ENCODE measurements around the gene HSPA6.
"Not testable (repeated sequence)": the region's sequence is repeated elsewhere in the genome, so short reads cannot be mapped to it uniquely, and the experiment has no call there.

HSPA6 gene

DNA sequence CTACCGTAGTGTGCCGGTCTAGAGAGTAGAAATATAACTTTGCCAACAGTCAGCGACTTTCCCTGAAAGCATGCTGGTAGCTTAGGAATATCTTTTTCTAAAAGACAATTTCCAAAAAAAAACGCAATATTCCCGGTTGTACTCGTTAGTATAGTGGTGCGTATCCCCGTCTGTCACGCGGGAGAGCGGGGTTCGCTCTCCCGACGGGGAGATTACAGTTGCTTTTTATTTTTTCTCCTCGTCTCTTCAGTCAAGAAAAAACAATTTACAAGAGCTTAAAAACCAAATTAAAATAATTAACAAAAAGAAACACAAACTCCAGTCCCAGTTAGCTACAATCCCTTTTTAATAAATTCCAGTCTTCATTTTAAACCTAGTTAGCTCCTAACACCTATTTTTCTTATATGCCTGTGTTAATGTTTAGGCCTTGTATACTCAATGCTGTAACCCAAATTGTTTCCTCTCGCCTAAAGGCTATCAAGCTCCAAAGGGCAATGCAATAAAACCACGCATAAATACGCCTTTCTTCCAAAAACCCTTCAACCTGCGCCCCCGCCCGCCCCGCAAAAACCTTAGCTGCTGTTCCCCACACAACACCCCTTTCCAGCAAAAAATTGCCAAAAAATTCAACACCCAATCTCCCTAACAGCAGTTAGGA lies 7.8 kb downstream of the HSPA6 start:
- no peak for DNase-seq (ENCODE audit: low read depth in 1 of 2, low spot score in 1 of 2)

DNA sequence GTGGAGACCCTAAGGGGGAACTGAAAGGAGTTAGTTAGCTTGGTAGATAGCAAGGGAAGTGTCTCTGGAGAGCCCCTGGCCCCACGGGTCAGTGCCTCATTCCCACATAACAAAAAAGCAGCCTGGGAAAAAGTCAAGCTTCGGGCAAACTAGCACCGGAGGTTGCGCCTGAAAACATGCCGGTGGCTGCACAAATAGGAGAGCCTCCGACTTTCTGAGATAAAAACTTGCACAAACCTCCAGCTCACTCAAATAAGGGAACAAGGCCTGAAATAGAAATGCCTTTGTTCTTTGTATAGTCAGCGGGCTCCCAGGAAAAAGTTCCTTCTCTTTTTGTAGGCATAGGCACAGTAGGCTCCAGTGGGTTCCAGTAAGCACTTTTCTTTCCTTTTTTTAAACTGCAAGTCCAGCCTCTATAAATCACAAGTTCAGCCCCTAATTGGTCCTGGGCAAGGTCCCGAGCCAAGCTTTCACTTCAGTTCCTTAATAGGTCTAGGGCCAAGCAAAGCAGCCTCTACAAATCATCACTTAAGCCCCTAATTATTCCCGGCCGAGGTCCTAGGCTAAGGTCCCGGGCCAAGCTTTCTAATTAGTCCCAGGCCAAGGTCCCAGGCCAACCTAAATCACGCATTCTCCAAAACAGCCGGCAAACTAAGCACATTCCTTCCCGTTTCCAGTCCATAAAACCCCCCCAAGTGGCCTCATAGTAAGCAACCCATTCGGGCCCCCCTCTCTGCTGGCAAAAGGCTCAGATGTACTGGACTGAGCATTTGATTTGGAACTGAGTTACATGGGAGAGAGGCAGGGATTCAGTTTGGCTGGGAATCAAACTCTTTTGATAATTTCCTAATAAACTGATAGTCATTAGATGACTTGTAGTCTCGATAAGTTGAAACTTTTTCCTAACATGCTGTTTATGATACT lies 8.6 kb downstream of the HSPA6 start:
- not testable (repeated sequence) for DNase-seq (ENCODE audit: low read depth in 1 of 2, low spot score in 1 of 2)

GRCh38 chr1:161537068-161537669 lies 12.8 kb downstream of the HSPA6 start:
- not testable (repeated sequence) for DNase-seq (ENCODE audit: low read depth in 1 of 2, low spot score in 1 of 2)

- DNase-seq (ENCODE audit: low read depth in 1 of 2, low spot score in 1 of 2): not testable (repeated sequence)
These were observed 14.7 kb downstream of the HSPA6 start for GRCh38 chr1:161538925-161539479.

GRCh38 chr1:161539731-161540569 lies 15.6 kb downstream of the HSPA6 start:
- peak; percentile 74 to 80 for DNase-seq (ENCODE audit: low read depth in 1 of 2, low spot score in 1 of 2)

- not testable (repeated sequence) for DNase-seq (ENCODE audit: low read depth in 1 of 2, low spot score in 1 of 2)
These were observed 16.2 kb downstream of the HSPA6 start for GRCh38 chr1:161540570-161540960.

- DNase-seq (ENCODE audit: low read depth in 1 of 2, low spot score in 1 of 2): not testable (repeated sequence)
These were observed 17.8 kb downstream of the HSPA6 start for GRCh38 chr1:161542091-161542559.

- DNase-seq (ENCODE audit: low read depth in 1 of 2, low spot score in 1 of 2): not testable (repeated sequence)
These were observed 18.8 kb downstream of the HSPA6 start for GRCh38 chr1:161543125-161543524.

DNA sequence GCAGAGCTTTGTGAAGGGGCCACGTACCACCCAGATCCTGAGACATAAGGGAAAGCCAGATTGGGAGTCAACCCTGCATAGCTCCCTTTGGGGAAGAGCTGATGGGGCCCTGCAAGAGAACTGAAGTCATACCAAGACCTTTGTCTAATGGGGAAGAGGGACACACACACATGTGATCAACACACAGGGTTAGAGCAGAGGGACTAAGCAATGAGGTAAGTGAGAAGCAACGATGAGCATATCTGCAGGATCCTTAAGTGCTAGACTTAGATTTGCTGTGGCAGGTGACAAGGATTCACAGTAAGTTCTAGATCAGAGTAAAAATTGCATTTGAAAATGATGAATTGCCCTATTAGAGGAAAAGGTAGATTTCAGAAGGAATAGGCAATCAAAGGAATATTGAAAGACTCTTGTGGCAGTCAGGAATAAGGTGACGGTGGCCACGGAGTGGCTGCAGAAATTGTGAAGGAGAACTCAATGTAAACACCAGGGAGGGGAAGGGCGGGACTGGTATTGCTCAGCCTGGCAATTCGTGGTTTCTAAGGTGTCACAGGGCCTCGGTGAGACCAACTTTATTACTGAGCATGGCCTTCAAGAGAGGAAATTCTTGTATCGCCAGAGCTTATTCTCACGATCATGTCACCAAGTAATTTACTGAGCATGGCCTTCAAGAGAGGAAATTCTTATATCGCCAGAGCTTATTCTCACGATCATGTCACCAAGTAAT lies 20.8 kb downstream of the HSPA6 start:
- DNase-seq (ENCODE audit: low read depth in 1 of 2, low spot score in 1 of 2): not testable (repeated sequence)

GRCh38 chr1:161547995-161548741 lies 23.8 kb downstream of the HSPA6 start:
- not testable (repeated sequence) for DNase-seq (ENCODE audit: low read depth in 1 of 2, low spot score in 1 of 2)

DNA sequence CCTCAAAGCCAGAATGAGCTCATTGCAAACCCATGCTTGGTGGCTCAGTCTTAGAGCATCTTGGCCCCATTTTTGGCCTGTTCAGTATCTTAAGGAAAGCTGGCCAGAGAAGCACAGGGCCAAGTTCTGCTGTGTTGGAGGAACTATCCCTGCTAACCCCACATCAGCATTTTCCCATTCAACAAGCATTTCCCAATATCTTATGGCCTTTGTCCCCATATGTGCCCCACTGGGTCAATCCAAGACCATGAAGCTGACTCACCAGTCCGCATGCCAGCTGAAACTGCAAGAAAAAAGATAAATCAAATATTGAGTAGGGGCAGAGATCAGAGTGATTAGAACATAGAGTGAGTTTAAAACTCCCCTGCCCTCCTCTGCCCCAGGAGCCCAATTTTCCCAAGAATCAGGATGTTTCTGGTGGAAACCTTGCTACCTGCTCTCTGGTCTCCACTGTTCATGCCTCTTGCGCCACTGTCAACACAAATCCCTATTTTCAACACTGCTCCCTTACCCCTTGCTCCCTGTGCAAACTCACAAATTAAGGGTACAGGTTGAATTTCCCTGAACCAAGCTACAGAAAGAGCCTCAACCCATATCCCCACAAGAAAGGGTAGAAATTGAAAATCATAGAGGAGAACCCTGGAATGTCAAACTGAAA lies 24.5 kb downstream of the HSPA6 start:
- DNase-seq (ENCODE audit: low read depth in 1 of 2, low spot score in 1 of 2): not testable (repeated sequence)

- no peak for DNase-seq (ENCODE audit: low read depth in 1 of 2, low spot score in 1 of 2)
These were observed 25.3 kb downstream of the HSPA6 start, which contains the start of gene FCGR3A for GRCh38 chr1:161549652-161550051. Gene FCGR3A, minus strand, starts transcription at chr1:161549818. Its CDS starts 82 bp downstream, at chr1:161549736.

GRCh38 chr1:161550942-161551341 lies 26.6 kb downstream of the HSPA6 start:
- not testable (repeated sequence) for DNase-seq (ENCODE audit: low read depth in 1 of 2, low spot score in 1 of 2)

GRCh38 chr1:161553631-161554030 lies 29.3 kb downstream of the HSPA6 start:
- DNase-seq (ENCODE audit: low read depth in 1 of 2, low spot score in 1 of 2): not testable (repeated sequence)

GRCh38 chr1:161554340-161554739 lies 30.0 kb downstream of the HSPA6 start:
- DNase-seq (ENCODE audit: low read depth in 1 of 2, low spot score in 1 of 2): not testable (repeated sequence)

DNA sequence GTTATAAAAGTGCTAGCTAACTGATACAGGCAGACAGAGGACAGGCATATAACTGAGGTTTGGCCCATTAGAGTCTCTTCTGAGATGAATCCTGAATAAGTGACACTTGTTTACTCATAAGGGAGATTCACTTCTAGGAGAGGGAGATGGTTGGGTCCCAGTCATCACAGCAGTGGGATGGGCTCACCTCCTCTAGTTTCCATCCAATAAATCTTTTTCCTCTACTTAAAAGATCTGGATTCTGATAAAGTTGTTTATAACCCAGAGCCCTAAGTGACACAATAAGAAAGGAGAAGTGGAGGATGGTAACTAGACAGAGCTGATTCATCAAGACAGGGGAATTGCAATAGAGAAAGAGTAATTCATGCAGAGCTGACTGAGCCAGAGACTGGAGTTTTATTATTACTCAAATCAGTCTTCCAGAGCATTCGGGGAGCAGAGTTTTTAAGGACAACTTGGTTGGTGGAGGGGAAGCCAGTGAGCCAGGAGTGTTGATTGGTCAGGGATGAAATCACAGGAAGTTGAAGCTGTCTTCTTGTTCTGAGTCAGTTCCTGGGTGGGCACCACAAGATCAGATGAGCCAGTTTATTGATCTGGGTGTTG lies 30.6 kb downstream of the HSPA6 start:
- not testable (repeated sequence) for DNase-seq (ENCODE audit: low read depth in 1 of 2, low spot score in 1 of 2)

- not testable (repeated sequence) for DNase-seq (ENCODE audit: low read depth in 1 of 2, low spot score in 1 of 2)
These were observed 31.8 kb downstream of the HSPA6 start for GRCh38 chr1:161556143-161556542.

GRCh38 chr1:161556990-161557389 lies 32.6 kb downstream of the HSPA6 start:
- not testable (repeated sequence) for DNase-seq (ENCODE audit: low read depth in 1 of 2, low spot score in 1 of 2)
